DND-41 (cell line): Measurements from ENCODE around the gene CEBPB.
"Not testable (repeated sequence)": the region's sequence is repeated elsewhere in the genome, so short reads cannot be mapped to it uniquely, and the experiment has no call there.

ENCODE experiments used
- ATAC-seq: fragments of 200-7000 bp; cut with Tn5 transposase; 3 replicates; pipeline ENCODE4 v1.9.1; 2021; ENCODE audit warnings: low read depth; ENCODE audit not compliant: insufficient read depth
- DNase-seq: peaks from one replicate; pipeline ENCODE4 v3.0.0-alpha.2; 2020
- H2AFZ ChIP-seq: 2 replicates; pipeline ENCODE4 v1.6.0; 2012; ENCODE audit warnings: low read depth, low read length
- H3K27ac ChIP-seq: 2 replicates; pipeline ENCODE4 v1.5.1; 2012; ENCODE audit warnings: low read length, inconsistent platforms
- H3K27me3 ChIP-seq: fragments of 200-600 bp; sonication (generic); 2 replicates; pipeline ENCODE4 v1.6.0; 2012; ENCODE audit warnings: low read length, mild to moderate bottlenecking, inconsistent platforms; ENCODE audit not compliant: insufficient read depth, poor library complexity
- H3K36me3 ChIP-seq: 2 replicates; pipeline ENCODE4 v1.5.1; 2012; ENCODE audit warnings: low read length, inconsistent platforms; ENCODE audit not compliant: insufficient read depth
- H3K4me1 ChIP-seq: 2 replicates; pipeline ENCODE4 v1.5.1; 2012; ENCODE audit warnings: mild to moderate bottlenecking, low read length; ENCODE audit not compliant: insufficient read depth
- H3K4me2 ChIP-seq: 2 replicates; pipeline ENCODE4 v1.6.0; 2012; ENCODE audit warnings: mild to moderate bottlenecking, moderate library complexity, low read length, inconsistent platforms; ENCODE audit not compliant: insufficient read depth
- H3K4me3 ChIP-seq, 2 experiments: fragments of 200-600 bp in 1 of 2; shearing (Covaris generic) in 1 of 2; 2 replicates each; pipeline ENCODE4 v1.5.1; 2012 to 2016; ENCODE audit warnings: inconsistent platforms in 2 of 2, low read length in 2 of 2, mild to moderate bottlenecking in 2 of 2, low read depth in 1 of 2, moderate library complexity in 1 of 2
- H3K79me2 ChIP-seq: 2 replicates; pipeline ENCODE4 v1.6.0; 2012; ENCODE audit warnings: low read length, inconsistent platforms; ENCODE audit not compliant: insufficient read depth
- H3K9ac ChIP-seq: 2 replicates; pipeline ENCODE4 v1.6.0; 2012; ENCODE audit warnings: low read depth, mild to moderate bottlenecking, inconsistent platforms, low read length, moderate library complexity
- H3K9me3 ChIP-seq: 2 replicates; pipeline ENCODE4 v1.5.1; 2012; ENCODE audit warnings: low read length, moderate library complexity, mild to moderate bottlenecking, inconsistent platforms; ENCODE audit not compliant: insufficient read depth, severe bottlenecking
- H4K20me1 ChIP-seq: 2 replicates; pipeline ENCODE4 v1.6.0; 2012; ENCODE audit warnings: low read length; ENCODE audit not compliant: insufficient read depth
- EZH2 ChIP-seq: IDR thresholded peaks from 3 replicates; pipeline ENCODE4 v1.6.1; 2012; ENCODE audit warnings: borderline replicate concordance, low read depth, mild to moderate bottlenecking, moderate library complexity, low read length, inconsistent platforms; ENCODE audit not compliant: severe bottlenecking
- TF ChIP-seq, protein P1 (sequence below): IDR thresholded peaks from 2 replicates; pipeline ENCODE4 v1.5.1; 2012; ENCODE audit warnings: borderline replicate concordance, low read length, moderate library complexity, mild to moderate bottlenecking; ENCODE audit not compliant: poor library complexity, severe bottlenecking; ENCODE audit errors: extremely low read depth

CEBPB gene

DNA sequence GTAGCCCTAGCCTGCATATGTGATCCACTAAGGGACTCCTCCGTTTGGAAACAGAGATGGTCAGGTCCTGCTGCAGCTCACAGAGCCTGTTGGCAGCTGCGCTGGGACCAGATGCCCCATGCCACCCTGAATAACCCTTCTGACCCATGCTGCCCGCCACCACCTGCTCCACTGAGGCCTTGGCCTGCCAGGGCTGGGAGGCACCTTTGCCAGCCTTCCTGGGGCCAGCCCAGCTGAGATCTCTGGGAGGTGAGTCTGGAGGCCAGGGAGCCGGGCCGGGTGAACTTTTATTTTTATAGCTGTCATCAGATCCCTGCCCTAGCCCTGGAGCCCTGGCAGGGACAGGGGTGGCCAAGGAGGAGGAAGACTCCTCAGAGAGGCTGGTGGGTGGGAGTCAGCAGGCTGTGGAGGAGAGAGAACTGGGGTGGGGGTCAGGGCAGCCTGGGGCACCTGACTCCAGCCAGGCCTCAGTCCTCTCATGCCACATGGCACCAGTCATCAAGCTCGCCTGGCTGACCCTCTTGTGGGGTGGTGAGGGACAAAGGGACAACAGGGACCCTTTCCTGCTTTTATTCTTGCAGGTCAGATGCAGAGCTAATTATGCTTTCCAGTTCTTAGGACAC lies 10.0 kb downstream of the CEBPB start:
- Histone ChIP-seq H3K9ac (no peak overlapping the region), H3K4me1 (no peaks in the 10 kb centered on the region; the same call in 1 of the 2 replicates), H4K20me1 (peaks cover 12% of the 10 kb centered on the region; the same call in 1 of the 2 replicates), H3K4me3 (no peak overlapping the region), H3K27me3 (no peaks in the 10 kb centered on the region), H2AFZ (no peak overlapping the region), H3K4me2 (no peak overlapping the region), H3K27ac (no peak overlapping the region), H3K36me3 (no peaks in the 10 kb centered on the region), H3K9me3 (no peaks in the 10 kb centered on the region), H3K79me2 (no peaks in the 10 kb centered on the region)
- ATAC-seq (no peak), DNase-seq (no peak)
- TF ChIP-seq, protein P1, sequence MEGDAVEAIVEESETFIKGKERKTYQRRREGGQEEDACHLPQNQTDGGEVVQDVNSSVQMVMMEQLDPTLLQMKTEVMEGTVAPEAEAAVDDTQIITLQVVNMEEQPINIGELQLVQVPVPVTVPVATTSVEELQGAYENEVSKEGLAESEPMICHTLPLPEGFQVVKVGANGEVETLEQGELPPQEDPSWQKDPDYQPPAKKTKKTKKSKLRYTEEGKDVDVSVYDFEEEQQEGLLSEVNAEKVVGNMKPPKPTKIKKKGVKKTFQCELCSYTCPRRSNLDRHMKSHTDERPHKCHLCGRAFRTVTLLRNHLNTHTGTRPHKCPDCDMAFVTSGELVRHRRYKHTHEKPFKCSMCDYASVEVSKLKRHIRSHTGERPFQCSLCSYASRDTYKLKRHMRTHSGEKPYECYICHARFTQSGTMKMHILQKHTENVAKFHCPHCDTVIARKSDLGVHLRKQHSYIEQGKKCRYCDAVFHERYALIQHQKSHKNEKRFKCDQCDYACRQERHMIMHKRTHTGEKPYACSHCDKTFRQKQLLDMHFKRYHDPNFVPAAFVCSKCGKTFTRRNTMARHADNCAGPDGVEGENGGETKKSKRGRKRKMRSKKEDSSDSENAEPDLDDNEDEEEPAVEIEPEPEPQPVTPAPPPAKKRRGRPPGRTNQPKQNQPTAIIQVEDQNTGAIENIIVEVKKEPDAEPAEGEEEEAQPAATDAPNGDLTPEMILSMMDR, result no peak
- no peak for TF ChIP-seq EZH2

DNA sequence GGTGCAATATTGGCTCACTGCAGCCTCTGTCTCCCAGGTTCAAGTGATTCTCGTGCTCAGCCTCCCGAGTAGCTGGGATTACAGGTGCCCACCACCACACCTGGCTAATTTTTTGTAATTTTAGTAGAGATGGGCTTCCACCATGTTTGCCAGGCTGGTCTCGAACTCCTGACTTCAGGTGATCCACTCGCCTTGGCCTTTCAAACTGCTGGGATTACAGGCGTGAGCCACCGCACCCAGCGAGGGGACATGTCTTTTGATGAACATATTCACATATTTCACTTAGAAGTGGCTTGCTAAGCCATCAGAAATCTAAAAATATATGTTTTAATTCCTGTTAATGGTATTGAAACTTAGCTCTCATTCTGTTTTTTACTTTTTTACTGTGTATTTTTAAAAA lies 11.1 kb downstream of the CEBPB start:
- not testable (repeated sequence) for H3K79me2 ChIP-seq, ATAC-seq, H3K9ac ChIP-seq, H3K36me3 ChIP-seq, H3K27ac ChIP-seq, H3K4me1 ChIP-seq, H3K9me3 ChIP-seq, H4K20me1 ChIP-seq, H3K4me2 ChIP-seq, H3K27me3 ChIP-seq, DNase-seq, H3K4me3 ChIP-seq, H2AFZ ChIP-seq

DNA sequence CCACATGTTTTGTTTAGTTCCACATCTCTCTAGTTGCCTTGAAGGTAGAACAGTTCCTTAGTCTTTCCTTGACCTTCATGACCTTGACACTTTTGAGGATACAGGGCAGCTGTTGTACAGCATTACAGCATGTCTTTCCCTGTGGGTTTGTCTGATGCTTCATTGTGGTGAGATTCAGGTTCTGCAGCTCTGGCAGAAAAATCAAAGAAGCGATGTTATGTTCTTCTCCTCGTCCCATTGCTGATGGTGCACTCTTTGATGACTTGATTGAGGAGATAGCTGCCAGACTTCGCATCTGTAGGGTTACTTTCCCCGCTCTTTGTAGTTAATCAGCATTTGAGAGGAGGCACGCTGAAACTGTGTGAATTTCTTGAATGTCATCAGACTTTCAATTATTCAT lies 12.0 kb downstream of the CEBPB start:
- Histone ChIP-seq H3K27ac (no peak overlapping the region), H3K9ac (no peak overlapping the region), H3K36me3 (no peaks in the 10 kb centered on the region), H3K4me2 (no peak overlapping the region), H3K79me2 (no peaks in the 10 kb centered on the region), H4K20me1 (peaks cover 4% of the 10 kb centered on the region; the same call in 1 of the 2 replicates), H3K4me3 (no peak overlapping the region), H3K27me3 (no peaks in the 10 kb centered on the region), H2AFZ (no peak overlapping the region), H3K9me3 (no peaks in the 10 kb centered on the region), H3K4me1 (no peaks in the 10 kb centered on the region)
- TF ChIP-seq, protein P1, result no peak
- no peak for TF ChIP-seq EZH2
- DNase-seq, result no peak
- peak; percentile 67 for ATAC-seq

DNA sequence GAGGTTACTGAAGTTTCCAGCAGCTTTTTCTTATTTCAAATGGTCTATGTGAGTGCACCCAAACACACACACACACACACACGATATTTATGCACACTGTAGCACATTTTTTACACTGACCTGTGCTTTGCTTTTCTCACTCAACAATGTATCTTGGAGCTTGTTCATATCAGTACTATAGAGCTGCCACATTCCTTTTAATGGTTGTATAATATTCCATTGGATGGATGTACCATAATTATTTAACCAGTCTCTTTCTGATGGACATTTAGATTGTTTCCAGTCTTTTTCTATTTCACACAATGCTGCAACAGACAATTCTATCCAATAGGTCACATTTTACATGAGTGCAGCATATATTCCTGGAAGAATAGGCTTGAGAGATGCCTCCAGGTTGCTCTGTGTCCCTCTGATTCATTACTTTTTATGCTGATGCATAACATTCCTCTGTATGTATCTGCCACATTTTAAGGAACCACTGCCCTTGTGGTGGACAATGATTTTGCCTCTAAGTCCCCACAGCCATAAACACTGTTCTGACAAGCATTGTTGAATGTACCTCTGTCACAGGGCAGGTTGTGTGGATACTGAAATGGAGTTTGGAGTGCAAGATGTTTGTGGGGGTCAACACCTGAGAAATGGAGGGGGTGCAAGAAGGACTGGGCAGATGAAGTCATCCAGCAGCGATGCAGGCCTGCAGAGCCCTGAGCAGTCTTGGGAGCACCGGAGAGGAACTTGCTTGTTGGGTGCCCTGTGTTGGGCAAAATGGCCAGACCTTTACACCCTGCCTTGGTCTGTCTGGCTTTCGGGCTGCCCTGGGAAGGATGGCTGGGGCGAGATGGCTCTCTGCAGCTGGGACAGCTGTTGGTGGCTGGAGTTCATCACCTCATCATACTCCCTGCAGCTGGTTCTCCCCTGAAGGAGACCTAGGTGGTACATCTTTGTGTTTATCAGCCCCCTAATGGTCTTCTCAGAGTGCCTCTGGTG lies 13.6 kb downstream of the CEBPB start:
- Histone ChIP-seq H2AFZ (no peak overlapping the region), H4K20me1 (no peaks in the 10 kb centered on the region), H3K4me1 (no peaks in the 10 kb centered on the region), H3K4me2 (no peak overlapping the region), H3K36me3 (no peaks in the 10 kb centered on the region), H3K4me3 (no peak overlapping the region), H3K27me3 (no peaks in the 10 kb centered on the region), H3K9me3 (no peaks in the 10 kb centered on the region), H3K9ac (no peak overlapping the region), H3K27ac (no peak overlapping the region), H3K79me2 (no peaks in the 10 kb centered on the region)
- TF ChIP-seq EZH2, result no peak
- DNase-seq (no peak), ATAC-seq (no peak)
